Kidney (tissue), 14 donors: ENCODE measurements around the gene RNF5. TPM values are rescaled to one million over a fixed set of nuclear protein-coding genes. Genes with fewer than 3 reads are reported as not detected.
"Not testable (repeated sequence)": the region's sequence is repeated elsewhere in the genome, so short reads cannot be mapped to it uniquely, and the experiment has no call there.

Source experiments
- DNase-seq, 5 donors: peaks; one replicate each; pipeline ENCODE4 v3.0.0-alpha.2; 2013 to 2020
- FAIRE-seq: peaks from 2 replicates; lab custom pipeline; 2012; peaks lifted over from hg19 to GRCh38; lab: Jason Lieb, UNC
- H3K27ac ChIP-seq, 2 donors: one replicate each; pipeline ENCODE4 v1.7.0; 2013; ENCODE audit warnings: low read depth in 2 of 2, low read length in 2 of 2, inconsistent platforms in 1 of 2
- H3K27me3 ChIP-seq: one replicate; pipeline ENCODE4 v1.7.1; 2013; ENCODE audit warnings: low read length, inconsistent platforms; ENCODE audit not compliant: control insufficient read depth, insufficient read depth
- H3K36me3 ChIP-seq, 3 donors: one replicate each; pipeline versions ENCODE4 v1.7.0 to v1.7.1; 2013; ENCODE audit warnings: low read length in 3 of 3, control low read depth in 1 of 3, inconsistent platforms in 1 of 3; ENCODE audit not compliant: insufficient read depth in 3 of 3, control insufficient read depth in 2 of 3
- H3K4me1 ChIP-seq, 3 donors: one replicate each; pipeline versions ENCODE4 v1.7.0 to v1.7.1; 2013; ENCODE audit warnings: low read length in 3 of 3, inconsistent platforms in 1 of 3, low read depth in 1 of 3; ENCODE audit not compliant: control insufficient read depth in 2 of 3, insufficient read depth in 2 of 3
- H3K4me3 ChIP-seq, 3 donors: one replicate each; pipeline versions ENCODE4 v1.7.0 to v1.8.1; 2013; ENCODE audit warnings: low read length in 3 of 3, control low read depth in 1 of 3, inconsistent platforms in 1 of 3
- H3K9ac ChIP-seq, 3 donors: one replicate each; pipeline versions ENCODE4 v1.7.0 to v1.7.1; 2013; ENCODE audit warnings: low read length in 3 of 3, control low read depth in 1 of 3, inconsistent platforms in 1 of 3
- H3K9me3 ChIP-seq, 3 donors: one replicate each; pipeline versions ENCODE4 v1.7.0 to v1.7.1; 2013; ENCODE audit warnings: low read length in 3 of 3, control low read depth in 1 of 3, inconsistent platforms in 1 of 3; ENCODE audit not compliant: control insufficient read depth in 2 of 3, insufficient read depth in 1 of 3
- CTCF ChIP-seq: IDR thresholded peaks from 3 replicates; pipeline ENCODE4 v1.5.1; 2012; ENCODE audit warnings: mild to moderate bottlenecking, moderate library complexity, borderline replicate concordance; ENCODE audit not compliant: insufficient read depth; ENCODE audit errors: extremely low read depth
- intact Hi-C: fragments of 100-400 bp; cut with DNase I; formaldehyde crosslinking; loops from one replicate; pipeline ENCODE4 v1.11.1; 2022
- polyA plus RNA-seq: library from polyadenylated mRNA; stranded (reverse); fragments of 350-450 nt; fragmentation: Illumina TruSeq; extraction: RNeasy Lipid Tissue Mini Kit (QIAGEN cat#74804); gene quantifications from one replicate; pipeline ENCODE4 v1.2.3, GENCODE V29; 2014; ENCODE audit warnings: low read depth, low replicate concordance; ENCODE audit not compliant: insufficient read depth
- total RNA-seq: library from RNA; stranded (reverse); fragmentation: NEBNext Ultra II Directional; extraction: Animal tissue kit (Norgen Biotek cat#: 25700); gene quantifications from one replicate; pipeline ENCODE4 v1.2.1, GENCODE V29; 2021
- donor health status: control.
- donor health status: control.
- donor health status: control.
- donor health status: control.
- donor health status: control.
- donor health status: DM: yes; HTN: yes; CAD: no.
- donor health status: Normal renal cell carcinoma (clear cell type).

The RNF5 gene
- total and polyA plus RNA-seq, 2 donors from 2014 or later: 74.1 to 208 TPM

GRCh38 chr6:32210191-32210601 is 32.0 kb downstream of the RNF5 start:
- Histone ChIP-seq H3K9me3 (no peaks in the 10 kb centered on the region), H3K27ac (no peak overlapping the region), H3K4me1 (no peaks in the 10 kb centered on the region), H3K36me3 (no peaks in the 10 kb centered on the region), H3K27me3 (no peaks in the 10 kb centered on the region), H3K4me3 (no peak overlapping the region), H3K9ac (no peak overlapping the region)
- TF ChIP-seq CTCF: no peak
- FAIRE-seq (no peak), DNase-seq (no peak)
- intact Hi-C loops: no loop called here

- H3K27me3 ChIP-seq, H3K27ac ChIP-seq, H3K4me1 ChIP-seq, FAIRE-seq, H3K36me3 ChIP-seq, intact Hi-C loops, H3K9ac ChIP-seq, H3K9me3 ChIP-seq, DNase-seq, H3K4me3 ChIP-seq: not testable (repeated sequence)
Observed at GRCh38 chr6:32211432-32211831, 33.2 kb downstream of the RNF5 start.

- no peak overlapping the region for H3K4me3 ChIP-seq
- TF ChIP-seq CTCF: no peak
- H3K27me3 ChIP-seq: no peaks in the 10 kb centered on the region
- H3K9me3 ChIP-seq: no peaks in the 10 kb centered on the region
- no peak overlapping the region for H3K9ac ChIP-seq
- no peaks in the 10 kb centered on the region for H3K4me1 ChIP-seq
- DNase-seq (no peak), FAIRE-seq (no peak)
- H3K36me3 ChIP-seq: no peaks in the 10 kb centered on the region
- intact Hi-C loops: no loop called here
- H3K27ac ChIP-seq: no peak overlapping the region
Observed at GRCh38 chr6:32212076-32212760, 34.0 kb downstream of the RNF5 start.

GRCh38 chr6:32213649-32214048 is 35.4 kb downstream of the RNF5 start:
- Histone ChIP-seq H3K4me3 (no peak overlapping the region), H3K9me3 (no peaks in the 10 kb centered on the region), H3K9ac (no peak overlapping the region), H3K4me1 (no peaks in the 10 kb centered on the region), H3K27me3 (no peaks in the 10 kb centered on the region), H3K27ac (no peak overlapping the region), H3K36me3 (no peaks in the 10 kb centered on the region)
- no peak for TF ChIP-seq CTCF
- FAIRE-seq: no peak
- intact Hi-C loops: no loop called here
- no peak for DNase-seq
